GM12872 (cell line): Measurements from ENCODE around the gene THOP1.

Experiments
- CTCF ChIP-seq: IDR thresholded peaks from 3 replicates; pipeline ENCODE4 v1.5.1; 2011; ENCODE audit warnings: low read depth, mild to moderate bottlenecking, low read length, moderate library complexity; ENCODE audit not compliant: insufficient read depth

The THOP1 gene

GRCh38 chr19:2813235-2814160 is 28.2 kb downstream of the THOP1 start:
- no peak for TF ChIP-seq CTCF

DNA sequence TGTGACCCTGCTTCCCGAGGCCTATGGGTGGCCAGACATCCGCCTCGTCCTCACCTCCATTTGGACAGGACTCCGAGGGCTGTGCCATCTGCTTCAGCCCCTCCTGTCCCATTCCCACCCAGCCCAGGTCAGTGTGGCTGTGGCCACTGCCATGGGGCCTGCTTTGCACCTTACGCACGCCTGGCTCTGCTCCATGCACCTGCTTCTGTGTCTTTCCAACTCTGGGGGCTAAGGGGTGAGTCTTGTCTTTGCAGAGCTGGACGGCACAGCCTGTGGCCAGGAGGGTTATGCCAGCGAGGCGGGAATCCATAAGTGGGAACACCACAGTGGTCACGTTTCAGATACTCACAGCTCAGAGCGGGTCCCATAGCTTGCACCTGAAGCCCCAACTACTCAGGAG is 29.1 kb downstream of the THOP1 start:
- no peak for TF ChIP-seq CTCF

- TF ChIP-seq CTCF: no peak
These were observed 29.9 kb downstream of the THOP1 start for GRCh38 chr19:2815191-2815614.

DNA sequence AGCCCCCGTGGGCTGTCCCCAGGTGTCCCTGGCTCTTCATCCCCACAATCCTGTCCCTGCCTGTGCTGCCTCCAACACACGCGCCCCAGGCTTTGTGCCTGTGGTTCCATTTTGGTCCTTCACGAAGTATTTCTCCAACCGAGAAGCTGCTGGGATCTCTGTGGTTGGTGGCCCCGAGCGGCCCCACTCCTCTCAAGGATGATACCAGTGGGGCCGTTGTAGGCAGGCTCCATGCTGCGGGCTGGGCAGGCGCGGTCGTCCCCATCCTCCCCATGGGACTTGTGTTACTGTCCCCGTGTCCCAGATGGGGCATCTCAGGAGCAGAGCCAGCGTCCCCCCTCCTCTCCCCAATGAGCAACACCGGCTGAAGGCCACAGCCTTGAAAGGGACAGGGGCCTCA is 30.6 kb downstream of the THOP1 start:
- no peak for TF ChIP-seq CTCF

GRCh38 chr19:2816641-2817040 is 31.3 kb downstream of the THOP1 start:
- no peak for TF ChIP-seq CTCF

DNA sequence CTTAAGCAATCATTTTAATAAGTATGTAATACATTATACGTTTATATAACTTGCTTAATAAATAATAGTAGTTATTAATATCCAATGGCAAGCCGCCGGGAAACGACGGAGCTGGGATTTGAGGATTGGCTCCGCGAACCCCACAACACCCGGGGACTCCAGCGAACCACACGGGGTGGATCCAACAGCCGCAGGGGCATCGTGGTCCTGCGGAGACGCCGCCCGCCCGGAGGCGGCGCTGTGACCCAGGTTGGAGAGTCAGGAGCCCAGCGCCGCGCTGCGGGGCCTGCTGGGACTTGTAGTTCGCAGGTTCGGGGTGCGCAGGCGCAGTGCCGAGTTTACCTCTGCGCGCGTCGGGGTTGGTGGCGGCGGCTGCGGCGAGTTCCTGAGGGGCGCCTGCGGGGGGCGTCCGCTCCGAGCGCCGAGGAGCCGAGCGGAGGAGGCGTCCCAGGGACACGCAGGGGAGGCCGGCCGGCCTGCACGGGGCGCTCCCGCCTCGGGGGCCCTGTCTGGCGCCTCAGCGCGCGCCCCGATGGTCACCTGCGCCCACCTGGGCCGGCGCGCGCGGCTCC is 34.3 kb downstream of the THOP1 start, which contains the start of gene ZNF554:
TSS of gene ZNF554 (plus strand) at position 329 of the 572 bp plus-strand sequence. CDS start at position 533, 204 bp downstream.
- TF ChIP-seq CTCF: peak; percentile 99

GRCh38 chr19:2820112-2820702 is 34.9 kb downstream of the THOP1 start:
- TF ChIP-seq CTCF: no peak
